ENCODE results near the gene PPL. TPM values are rescaled to one million over a fixed set of nuclear protein-coding genes. Genes with fewer than 3 reads are reported as not detected.

The PPL gene
- total RNA-seq, 1 experiment from 2014 or later, result 49.1 TPM

DNA sequence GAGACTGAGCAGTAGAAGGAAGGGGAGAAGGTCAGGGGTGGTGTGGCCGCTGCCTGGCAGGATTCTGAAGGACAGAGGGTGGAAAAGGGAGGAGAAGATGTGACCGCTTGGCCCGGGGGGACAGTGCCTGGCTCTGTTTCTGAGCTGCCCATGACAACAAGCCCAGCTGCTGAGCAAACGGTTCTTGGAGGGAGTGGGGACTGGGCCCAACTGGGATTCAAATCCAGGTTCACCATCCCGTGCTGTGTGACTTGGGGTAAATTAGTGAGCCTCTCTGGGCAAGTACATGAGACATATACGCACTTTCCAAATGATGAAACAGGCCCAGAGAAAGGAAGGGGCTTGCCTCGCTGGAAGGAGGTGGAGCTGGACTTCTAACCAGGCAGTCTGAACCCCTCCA is 44.5 kb upstream of the PPL start:
- Mint-ChIP-seq H3K9me3 (ENCODE audit: unreplicated experiment) (no peaks in the 10 kb centered on the region), H3K27ac (ENCODE audit: low read depth, unreplicated experiment) (no peak overlapping the region), H3K4me1 (ENCODE audit: insufficient read depth, unreplicated experiment) (no peaks in the 10 kb centered on the region), H3K27me3 (ENCODE audit: insufficient read depth, unreplicated experiment) (peaks cover 15% of the 10 kb centered on the region), H3K4me3 (ENCODE audit: unreplicated experiment) (no peak overlapping the region), H3K36me3 (ENCODE audit: insufficient read depth, unreplicated experiment) (no peaks in the 10 kb centered on the region)
- ChIA-PET POLR2A (no interaction called here), CTCF (interaction anchor here (0.5 kb wide), 1 partner anchor 114 kb away, joined by 5 read pairs; no protein-coding TSS in a partner anchor)
- TF ChIP-seq, protein P1, sequence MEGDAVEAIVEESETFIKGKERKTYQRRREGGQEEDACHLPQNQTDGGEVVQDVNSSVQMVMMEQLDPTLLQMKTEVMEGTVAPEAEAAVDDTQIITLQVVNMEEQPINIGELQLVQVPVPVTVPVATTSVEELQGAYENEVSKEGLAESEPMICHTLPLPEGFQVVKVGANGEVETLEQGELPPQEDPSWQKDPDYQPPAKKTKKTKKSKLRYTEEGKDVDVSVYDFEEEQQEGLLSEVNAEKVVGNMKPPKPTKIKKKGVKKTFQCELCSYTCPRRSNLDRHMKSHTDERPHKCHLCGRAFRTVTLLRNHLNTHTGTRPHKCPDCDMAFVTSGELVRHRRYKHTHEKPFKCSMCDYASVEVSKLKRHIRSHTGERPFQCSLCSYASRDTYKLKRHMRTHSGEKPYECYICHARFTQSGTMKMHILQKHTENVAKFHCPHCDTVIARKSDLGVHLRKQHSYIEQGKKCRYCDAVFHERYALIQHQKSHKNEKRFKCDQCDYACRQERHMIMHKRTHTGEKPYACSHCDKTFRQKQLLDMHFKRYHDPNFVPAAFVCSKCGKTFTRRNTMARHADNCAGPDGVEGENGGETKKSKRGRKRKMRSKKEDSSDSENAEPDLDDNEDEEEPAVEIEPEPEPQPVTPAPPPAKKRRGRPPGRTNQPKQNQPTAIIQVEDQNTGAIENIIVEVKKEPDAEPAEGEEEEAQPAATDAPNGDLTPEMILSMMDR (IDR thresholded peaks at IDR 0.05; ENCODE audit: unreplicated experiment), result no peak
- intact Hi-C loops (cut with micrococcal nuclease), result no loop called here
- DNase-seq (ENCODE audit: unreplicated experiment), result no peak
- no TSS peak for BruUV-seq (replicated peaks)

GRCh38 chr16:4980691-4981090 is 43.7 kb upstream of the PPL start:
- H3K27ac Mint-ChIP-seq (ENCODE audit: low read depth, unreplicated experiment), result no peak overlapping the region
- H3K9me3 Mint-ChIP-seq (ENCODE audit: unreplicated experiment), result no peaks in the 10 kb centered on the region
- H3K27me3 Mint-ChIP-seq (ENCODE audit: insufficient read depth, unreplicated experiment), result peaks cover 15% of the 10 kb centered on the region
- ChIA-PET POLR2A (no interaction called here), CTCF (interaction anchor here (0.5 kb wide), 1 partner anchor 115 kb away, joined by 5 read pairs; no protein-coding TSS in a partner anchor)
- BruUV-seq (replicated peaks), result no TSS peak
- DNase-seq (ENCODE audit: unreplicated experiment), result no peak
- H3K4me1 Mint-ChIP-seq (ENCODE audit: insufficient read depth, unreplicated experiment), result no peaks in the 10 kb centered on the region
- H3K36me3 Mint-ChIP-seq (ENCODE audit: insufficient read depth, unreplicated experiment), result no peaks in the 10 kb centered on the region
- TF ChIP-seq, protein P1 (IDR thresholded peaks at IDR 0.05; ENCODE audit: unreplicated experiment), result no peak
- no peak overlapping the region for H3K4me3 Mint-ChIP-seq (ENCODE audit: unreplicated experiment)
- intact Hi-C loops (cut with micrococcal nuclease), result no loop called here

GRCh38 chr16:4979736-4980660 is 43.0 kb upstream of the PPL start:
- no TSS peak for BruUV-seq (replicated peaks)
- ChIA-PET CTCF (interaction anchor here (0.6 kb wide), 1 partner anchor 433 kb away, joined by 3 read pairs; no protein-coding TSS in a partner anchor), POLR2A (no interaction called here)
- Mint-ChIP-seq H3K36me3 (ENCODE audit: insufficient read depth, unreplicated experiment) (no peaks in the 10 kb centered on the region), H3K4me1 (ENCODE audit: insufficient read depth, unreplicated experiment) (no peaks in the 10 kb centered on the region), H3K4me3 (ENCODE audit: unreplicated experiment) (no peak overlapping the region), H3K9me3 (ENCODE audit: unreplicated experiment) (no peaks in the 10 kb centered on the region), H3K27ac (ENCODE audit: low read depth, unreplicated experiment) (no peak overlapping the region), H3K27me3 (ENCODE audit: insufficient read depth, unreplicated experiment) (peaks cover 15% of the 10 kb centered on the region)
- DNase-seq (ENCODE audit: unreplicated experiment), result no peak
- intact Hi-C loops (cut with micrococcal nuclease), result no loop called here
- TF ChIP-seq, protein P1 (IDR thresholded peaks at IDR 0.05; ENCODE audit: unreplicated experiment), result no peak

GRCh38 chr16:4979164-4979563 is 42.2 kb upstream of the PPL start:
- intact Hi-C loops (cut with micrococcal nuclease), result no loop called here
- Mint-ChIP-seq H3K4me1 (ENCODE audit: insufficient read depth, unreplicated experiment) (no peaks in the 10 kb centered on the region), H3K36me3 (ENCODE audit: insufficient read depth, unreplicated experiment) (no peaks in the 10 kb centered on the region), H3K27me3 (ENCODE audit: insufficient read depth, unreplicated experiment) (peaks cover 15% of the 10 kb centered on the region), H3K9me3 (ENCODE audit: unreplicated experiment) (no peaks in the 10 kb centered on the region), H3K4me3 (ENCODE audit: unreplicated experiment) (no peak overlapping the region), H3K27ac (ENCODE audit: low read depth, unreplicated experiment) (no peak overlapping the region)
- ChIA-PET POLR2A (no interaction called here), CTCF (interaction anchor here (0.6 kb wide), 2 partner anchors 70 to 433 kb away, joined by 3 read pairs; no protein-coding TSS in a partner anchor)
- TF ChIP-seq, protein P1 (IDR thresholded peaks at IDR 0.05; ENCODE audit: unreplicated experiment), result no peak
- DNase-seq (ENCODE audit: unreplicated experiment), result no peak
- no TSS peak for BruUV-seq (replicated peaks)
